Mononuclear cell (primary cell): Measurements from ENCODE around the gene TLK1. TPM values are rescaled to one million over a fixed set of nuclear protein-coding genes. Genes with fewer than 3 reads are reported as not detected.

Source experiments
- total RNA-seq: library from RNA; depleted of rRNA; stranded (reverse); fragments of >200 nt; gene quantifications from one replicate; pipeline ENCODE4 v1.2.3, GENCODE V29; 2012

Gene TLK1
- total RNA-seq, 1 donor, result 57.4 TPM

Other genes with a start within 250 kb of the TLK1 start
- 40.7 TPM for gene GORASP2, start 231.6 kb downstream of the TLK1 start, total RNA-seq